Ishikawa (cell line): Measurements from ENCODE around the gene ANKRD28.

Source experiments
- CEBPB ChIP-seq: IDR thresholded peaks from 2 replicates; pipeline ENCODE4 v1.6.1; 2012
- CREB1 ChIP-seq: IDR thresholded peaks from 2 replicates; pipeline ENCODE4 v1.6.1; 2012; ENCODE audit warnings: low read depth
- EP300 ChIP-seq: IDR thresholded peaks from 2 replicates; pipeline ENCODE4 v1.6.1; 2012; ENCODE audit warnings: borderline replicate concordance
- TAF1 ChIP-seq: IDR thresholded peaks from 2 replicates; pipeline ENCODE4 v1.6.1; 2012; ENCODE audit warnings: low read depth, mild to moderate bottlenecking
- ZBTB7A ChIP-seq: IDR thresholded peaks from 2 replicates; pipeline ENCODE4 v1.6.1; 2012; ENCODE audit warnings: low read depth
- TF ChIP-seq, protein P1 (sequence below): IDR thresholded peaks from 2 replicates; pipeline ENCODE4 v1.6.1; 2012
- TF ChIP-seq, protein P2 (sequence below): IDR thresholded peaks from 2 replicates; pipeline ENCODE4 v1.6.1; 2012

DNA sequence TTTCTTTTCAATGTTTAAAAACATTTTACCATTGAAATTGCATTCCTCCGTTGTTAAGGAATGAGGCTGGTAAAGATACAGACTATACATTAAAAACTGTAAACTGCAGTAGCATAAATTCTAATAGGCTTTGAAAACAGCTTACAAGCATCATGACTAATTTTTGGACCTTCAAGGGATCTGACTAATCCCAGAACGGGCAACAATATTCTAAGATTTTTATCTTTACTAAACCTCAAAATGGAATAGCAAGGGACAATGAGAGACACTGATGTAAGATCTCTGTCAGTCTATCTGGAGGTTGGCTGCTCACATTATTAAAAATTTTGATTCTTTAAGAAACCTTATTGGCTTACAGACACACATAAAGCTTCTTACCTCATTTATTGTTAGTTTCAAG lies 121.5 kb downstream of the ANKRD28 start:
- TF ChIP-seq EP300 = no peak
- no peak for TF ChIP-seq TAF1
- TF ChIP-seq, protein P1, sequence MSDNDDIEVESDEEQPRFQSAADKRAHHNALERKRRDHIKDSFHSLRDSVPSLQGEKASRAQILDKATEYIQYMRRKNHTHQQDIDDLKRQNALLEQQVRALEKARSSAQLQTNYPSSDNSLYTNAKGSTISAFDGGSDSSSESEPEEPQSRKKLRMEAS = no peak
- TF ChIP-seq ZBTB7A = no peak
- TF ChIP-seq, protein P2, sequence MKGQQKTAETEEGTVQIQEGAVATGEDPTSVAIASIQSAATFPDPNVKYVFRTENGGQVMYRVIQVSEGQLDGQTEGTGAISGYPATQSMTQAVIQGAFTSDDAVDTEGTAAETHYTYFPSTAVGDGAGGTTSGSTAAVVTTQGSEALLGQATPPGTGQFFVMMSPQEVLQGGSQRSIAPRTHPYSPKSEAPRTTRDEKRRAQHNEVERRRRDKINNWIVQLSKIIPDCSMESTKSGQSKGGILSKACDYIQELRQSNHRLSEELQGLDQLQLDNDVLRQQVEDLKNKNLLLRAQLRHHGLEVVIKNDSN = no peak
- TF ChIP-seq CEBPB = no peak
- TF ChIP-seq CREB1 = no peak
